Epidermal melanocyte (primary cell): ENCODE measurements around the gene TRIP13.
"Not testable (repeated sequence)": the region's sequence is repeated elsewhere in the genome, so short reads cannot be mapped to it uniquely, and the experiment has no call there.

ENCODE experiments used
- DNase-seq: peaks from one replicate; pipeline ENCODE4 v3.0.0; 2011; ENCODE audit warnings: low spot score; ENCODE audit not compliant: insufficient read length

TRIP13 gene

DNA sequence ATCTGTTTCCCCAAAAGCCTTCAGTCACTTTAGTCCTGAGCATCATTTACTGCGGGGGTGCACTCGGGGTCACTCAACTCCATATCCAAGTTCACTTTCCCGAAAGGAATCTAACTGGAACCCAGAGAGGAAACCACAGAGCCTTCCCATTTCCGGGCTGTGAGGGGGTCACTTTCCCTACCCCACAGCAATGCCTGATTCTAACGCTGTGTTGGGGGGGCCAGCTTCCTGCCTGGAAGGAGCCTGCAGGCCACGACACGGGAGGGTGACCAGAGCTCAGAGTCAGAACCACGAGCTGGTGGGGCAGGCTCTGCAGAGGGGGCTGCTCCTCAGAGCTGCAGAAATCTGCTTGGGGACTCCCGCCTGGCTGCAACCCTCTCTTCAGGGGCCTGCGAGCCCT lies 20.4 kb upstream of the TRIP13 start:
- no peak for DNase-seq

DNA sequence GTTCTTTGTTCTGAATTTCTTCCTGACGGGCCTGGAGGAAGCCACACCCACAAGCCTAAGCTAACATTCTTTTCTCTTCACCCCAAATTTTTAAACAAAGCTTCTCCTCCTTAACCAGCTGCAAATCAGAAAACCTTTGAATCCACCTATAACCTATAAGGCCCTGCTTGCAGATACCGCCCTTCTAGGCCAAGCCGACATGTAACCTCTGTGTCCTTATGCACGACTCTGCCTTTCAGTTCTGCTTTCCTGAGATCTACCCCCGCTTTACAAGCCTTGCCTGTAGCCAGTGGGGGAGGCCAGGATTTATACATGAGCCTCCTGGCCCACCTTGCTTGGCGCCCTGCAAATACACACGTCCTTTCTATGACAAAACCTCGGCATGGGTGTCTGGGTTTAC lies 19.4 kb upstream of the TRIP13 start:
- DNase-seq: no peak

DNA sequence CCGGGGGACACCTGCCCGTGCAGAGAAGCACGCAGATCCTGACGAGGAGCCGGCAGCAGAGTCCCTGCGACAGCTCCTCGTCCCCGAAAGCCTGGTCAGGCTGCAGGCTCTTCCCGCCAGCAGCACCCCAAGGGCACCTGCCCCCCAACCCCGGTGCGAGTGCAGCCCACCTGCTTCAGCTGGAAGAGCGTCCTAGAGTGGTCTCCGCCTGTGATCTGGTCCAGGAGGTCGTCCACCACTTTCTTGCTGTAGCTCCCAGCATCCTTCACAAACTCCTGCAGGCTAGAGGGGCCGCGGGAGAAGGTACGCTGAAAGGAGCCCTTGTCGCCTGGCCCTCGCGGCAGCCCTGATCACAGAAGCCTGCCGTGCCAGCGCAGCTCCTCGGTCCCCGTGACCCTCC lies 16.8 kb upstream of the TRIP13 start:
- DNase-seq: no peak

DNA sequence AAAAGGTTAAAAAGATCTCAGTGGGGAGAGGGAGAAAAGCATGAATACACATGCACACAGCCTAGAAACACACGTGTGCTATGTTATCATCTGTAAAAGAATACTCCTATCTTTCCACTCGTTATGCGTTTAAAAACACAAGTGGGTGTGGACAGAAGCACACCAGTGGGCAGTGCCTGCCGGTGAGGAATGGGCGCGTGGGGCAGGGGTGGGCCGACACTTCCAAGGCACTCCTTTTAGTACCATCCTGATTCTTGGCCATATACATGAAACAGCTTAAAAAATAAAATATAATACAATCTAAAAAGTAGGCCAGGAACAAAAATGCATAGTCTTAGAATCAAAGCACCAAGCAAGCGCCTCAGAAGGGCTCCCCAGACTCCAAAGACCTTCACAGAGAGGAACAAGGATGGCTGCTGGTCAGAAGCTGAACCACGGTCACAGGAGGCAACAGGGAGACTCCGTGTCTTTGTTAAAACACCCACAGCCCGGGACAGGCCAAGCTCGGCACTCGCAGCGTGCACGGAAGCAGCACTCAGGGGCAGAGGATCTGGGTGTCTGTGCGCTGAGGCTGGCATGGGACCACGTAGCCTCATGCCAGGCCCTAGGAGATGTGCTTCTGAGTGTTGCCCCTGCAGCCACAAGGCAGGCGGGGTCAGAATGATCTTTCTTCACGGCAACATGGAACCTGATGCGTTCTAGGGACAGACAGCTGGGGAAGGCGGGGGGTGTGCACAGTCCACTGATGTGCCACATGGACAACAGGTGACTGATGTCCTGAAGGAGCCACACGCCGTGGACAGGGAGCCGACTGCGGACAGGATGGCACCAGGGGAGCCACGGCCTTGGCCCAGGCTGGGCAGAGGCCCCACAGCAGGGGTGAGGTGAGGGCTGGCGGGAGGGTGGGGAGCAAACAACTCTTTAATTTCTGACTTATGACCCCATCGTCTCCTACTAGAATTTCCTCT lies 16.0 kb upstream of the TRIP13 start:
- DNase-seq: no peak

DNA sequence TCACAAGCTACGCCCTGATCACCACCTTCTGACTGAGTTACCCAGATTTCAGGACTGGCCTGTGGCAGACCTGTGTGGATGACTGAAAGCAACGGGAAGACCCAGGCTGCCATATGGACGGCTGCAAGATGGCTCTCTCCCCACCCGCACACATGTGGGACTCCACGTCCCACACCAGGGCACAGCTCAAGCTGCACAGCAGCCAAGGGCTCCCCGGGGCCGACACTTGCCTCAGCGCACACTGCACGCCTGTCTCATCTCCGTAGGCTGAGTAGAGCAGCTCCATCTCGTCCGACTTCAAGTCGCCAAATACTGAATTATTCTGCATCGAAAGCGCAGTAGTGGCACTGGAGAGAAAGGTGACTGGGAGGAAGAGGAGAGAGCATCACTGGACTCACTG lies 14.6 kb upstream of the TRIP13 start:
- DNase-seq: no peak

DNA sequence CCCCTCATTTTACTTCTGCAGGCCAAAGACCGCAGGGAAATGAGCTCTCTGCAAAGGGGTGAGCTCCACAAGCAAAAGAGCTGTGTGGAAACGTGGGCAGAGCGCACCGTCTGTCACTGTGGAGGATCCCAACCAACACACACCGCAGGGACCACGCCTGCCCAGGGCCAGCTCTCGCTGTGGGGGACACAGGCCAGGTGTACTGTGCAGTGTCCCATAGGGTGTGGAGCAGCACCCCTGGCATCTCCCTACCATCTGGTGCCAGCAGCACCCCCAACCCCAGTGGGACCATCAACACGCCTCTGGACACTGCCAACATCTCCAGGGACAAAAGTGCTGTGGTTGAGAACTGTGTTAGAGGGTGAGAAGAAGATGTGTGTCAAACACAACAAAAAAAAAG lies 14.0 kb upstream of the TRIP13 start:
- not testable (repeated sequence) for DNase-seq

DNA sequence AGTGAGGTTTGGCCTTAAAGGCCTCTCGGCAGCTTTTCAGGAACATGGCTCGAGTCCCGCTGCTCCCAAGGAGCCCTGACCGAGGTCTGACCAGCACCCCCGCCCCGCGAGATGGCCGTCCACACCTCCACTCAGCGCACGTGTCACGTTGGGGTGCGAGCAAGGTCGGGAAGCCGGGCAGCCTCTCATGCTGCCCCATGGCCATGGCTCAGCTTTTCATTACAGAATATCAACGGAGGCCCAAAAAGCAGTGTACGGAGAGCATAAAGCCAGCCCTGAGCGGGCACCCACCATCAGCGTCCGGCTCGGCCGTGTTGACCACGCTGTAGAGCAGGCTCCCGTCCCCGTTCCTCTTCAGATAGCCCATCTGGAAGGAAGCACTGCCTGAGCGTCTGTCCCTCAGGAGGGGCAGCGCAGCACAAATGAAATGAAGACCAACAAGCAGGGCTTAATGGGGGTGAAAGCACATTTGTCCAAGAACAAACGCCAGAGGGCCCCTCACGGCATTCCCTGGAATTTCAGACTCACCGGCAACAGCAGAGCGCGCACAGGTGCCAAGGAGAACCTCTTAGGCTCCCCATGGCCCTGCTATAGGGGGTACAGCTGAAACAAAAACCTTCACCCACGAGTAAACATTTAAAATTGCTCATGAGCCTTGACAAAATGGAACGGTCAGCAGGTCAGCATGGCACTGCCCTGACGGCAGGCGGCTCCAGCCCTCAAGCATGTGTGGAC lies 11.7 kb upstream of the TRIP13 start:
- no peak for DNase-seq

DNA sequence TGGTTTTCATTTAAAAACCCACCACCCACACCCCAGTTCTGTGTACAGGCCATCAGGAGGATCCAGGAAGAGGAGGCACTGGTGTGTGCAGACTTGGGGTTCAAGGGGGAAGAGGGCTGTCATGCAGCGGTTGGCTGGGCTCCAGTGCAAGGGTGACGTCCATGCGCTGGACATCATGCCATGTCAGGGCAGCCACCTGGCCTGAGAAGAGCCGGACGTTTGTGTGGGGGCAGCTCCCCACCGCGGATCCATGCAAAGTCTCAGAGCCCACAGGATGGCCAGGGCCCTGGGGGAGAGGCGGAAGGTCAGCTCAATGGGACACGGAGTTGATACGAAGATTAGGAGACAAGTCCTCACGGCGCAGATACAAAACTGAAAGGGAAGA lies 11.1 kb upstream of the TRIP13 start:
- no peak for DNase-seq

DNA sequence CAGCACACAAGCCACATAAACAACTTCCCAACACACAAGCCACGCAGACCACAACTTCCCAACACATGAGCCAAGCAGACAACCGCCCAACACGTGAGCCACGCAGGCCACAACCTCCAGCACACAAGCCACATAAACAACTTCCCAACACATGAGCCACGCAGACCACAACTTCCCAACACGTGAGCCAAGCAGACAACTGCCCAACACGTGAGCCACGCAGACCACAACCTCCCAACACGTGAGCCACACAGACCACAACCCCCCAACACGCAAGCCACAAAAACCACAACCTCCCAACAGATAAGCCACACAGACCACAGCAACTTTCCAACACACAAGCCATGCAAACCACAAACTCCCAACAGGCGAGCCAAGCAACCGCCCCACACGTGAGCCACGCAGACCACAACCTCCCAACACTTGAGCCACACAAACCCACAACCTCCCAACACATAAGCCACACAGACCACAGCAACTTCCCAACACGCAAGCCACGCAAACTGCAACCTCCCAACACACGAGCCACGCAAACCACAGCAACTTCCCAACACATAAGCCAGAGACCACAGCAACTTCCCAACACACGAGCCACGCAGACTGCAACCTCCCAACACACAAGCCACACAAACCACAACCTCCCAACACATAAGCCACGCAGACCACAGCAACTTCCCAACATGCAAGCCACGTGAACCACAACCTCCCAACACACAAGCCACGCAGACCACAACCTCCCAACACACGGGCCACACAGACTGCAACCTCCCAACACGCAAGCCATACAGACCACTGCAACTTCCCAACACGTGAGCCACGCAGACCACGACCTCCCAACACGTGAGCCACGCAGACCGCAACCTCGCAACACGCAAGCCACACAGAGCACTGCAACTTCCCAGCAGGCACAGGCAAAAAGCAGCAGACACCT lies 10.2 kb upstream of the TRIP13 start:
- no peak for DNase-seq

DNA sequence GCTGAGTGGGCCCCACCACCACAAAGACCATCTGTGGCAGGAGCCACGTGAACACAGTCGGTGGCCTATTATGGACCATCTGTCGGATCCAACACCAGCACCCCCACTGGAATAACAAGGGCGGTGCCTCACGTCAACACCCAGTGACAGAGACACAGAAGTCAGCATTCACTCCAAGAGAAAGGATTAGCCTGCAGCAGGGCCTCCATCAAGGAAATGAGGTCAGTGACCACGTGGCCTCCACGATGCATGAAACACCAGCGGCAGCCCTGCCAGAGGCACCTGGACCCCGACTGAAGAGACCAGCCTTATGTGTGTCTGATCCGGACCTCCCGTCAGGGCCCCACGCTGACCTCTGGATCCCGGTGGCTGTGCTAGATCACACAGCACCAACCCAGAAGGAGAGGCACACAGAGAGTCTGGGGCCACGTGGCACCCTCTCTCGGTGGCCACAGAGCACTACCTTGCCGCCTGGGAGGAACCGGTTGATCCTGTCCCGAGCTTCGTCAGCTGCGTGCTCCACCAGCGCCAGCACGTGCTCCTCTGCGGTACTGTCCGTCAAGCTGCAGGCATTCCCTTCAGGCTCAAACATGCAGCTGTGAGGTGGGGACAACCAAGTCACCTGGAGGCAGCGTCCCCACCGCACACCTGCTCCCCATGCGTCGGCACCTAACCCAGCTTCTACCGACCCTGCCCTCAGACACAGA lies 9.1 kb upstream of the TRIP13 start:
- no peak for DNase-seq

DNA sequence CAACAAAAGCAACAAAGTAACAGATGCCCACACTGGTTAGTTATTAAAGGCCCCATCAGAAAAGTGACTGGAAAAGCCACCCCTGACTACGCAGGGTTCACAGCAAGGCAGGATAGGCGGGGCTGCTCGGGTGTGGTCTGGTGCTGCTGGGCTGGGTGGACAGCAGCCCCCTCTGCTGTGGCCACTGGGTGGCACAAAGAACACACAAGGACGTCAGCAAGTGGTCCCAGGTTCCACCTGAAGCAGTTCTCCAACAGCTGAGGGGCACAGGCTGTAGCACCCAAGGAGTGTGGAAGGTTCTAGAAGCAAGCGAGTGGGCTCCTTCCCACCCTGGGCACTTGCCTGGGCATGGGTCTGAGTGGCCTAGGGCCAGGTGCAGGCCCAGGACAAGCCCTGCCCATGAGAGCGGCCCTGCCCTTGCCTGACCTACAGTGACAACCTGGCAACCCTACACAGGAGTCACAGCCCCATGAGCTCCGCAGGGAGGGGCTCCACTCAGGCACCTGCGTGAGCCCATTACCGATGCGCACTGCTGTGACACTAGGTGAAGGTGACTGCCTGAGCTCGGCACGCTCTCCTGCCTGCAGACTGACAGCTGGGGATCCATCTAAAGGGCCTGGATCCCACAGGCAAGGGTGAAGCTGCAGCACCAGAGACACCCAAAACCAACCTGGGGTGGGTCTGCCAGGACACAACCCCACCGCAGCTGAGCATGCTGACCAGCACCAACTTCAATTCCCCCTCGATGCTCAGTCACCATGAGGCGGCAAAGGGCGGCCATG lies 8.1 kb upstream of the TRIP13 start:
- no peak for DNase-seq

DNA sequence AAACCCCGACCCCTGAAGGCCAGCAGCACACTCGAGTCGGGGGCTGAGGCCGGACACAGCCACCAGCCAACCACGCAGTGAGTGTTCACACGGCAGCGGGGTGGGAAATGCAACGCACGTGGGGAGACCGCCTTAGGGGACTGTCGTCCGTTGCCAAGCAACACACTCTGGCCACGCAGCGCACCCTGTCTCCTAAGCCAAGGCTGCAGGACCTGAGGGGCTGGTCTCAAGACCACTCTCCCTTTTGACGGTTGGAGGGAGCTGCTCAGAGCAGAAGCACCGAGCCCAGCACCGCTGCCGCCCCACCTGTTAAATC lies 7.6 kb upstream of the TRIP13 start:
- DNase-seq: no peak

DNA sequence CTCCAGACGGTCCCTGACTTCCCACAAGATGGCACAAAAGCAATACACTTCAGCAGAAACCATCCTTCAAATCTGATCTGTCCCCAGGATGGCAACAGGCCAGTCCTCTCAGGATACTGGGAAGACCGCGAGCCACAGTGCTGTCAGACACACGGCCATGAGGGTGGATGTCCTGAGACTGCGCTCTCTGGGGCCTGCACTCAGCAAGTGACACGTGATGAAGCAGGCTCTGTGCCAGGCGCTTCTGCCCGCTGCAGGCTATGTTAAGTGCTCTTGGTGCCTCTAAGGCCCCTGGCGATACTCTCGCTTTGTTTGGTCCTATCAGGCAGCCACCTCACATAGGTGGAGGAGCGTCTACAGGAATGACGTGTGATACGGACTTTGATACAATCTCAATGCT lies 7.2 kb upstream of the TRIP13 start:
- DNase-seq: no peak

DNA sequence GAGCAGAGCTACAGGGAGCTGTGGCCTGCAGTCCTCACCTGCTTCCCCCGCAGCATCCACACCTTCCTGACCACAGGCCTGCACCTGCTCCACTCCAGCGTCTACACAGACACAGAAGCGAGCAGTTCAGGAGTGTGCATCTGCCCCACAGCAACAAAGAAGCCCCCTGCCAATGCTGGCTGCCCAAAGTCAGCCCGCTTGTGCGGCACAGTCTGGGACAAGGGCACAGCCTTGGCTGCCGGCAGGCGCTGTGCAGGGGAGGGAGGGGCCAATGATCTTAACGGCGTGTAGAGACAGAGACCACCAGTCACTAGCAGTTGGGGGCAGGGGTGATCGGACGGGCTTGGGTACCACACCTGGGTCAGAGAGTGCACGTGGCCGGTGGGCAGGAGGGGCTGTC lies 6.6 kb upstream of the TRIP13 start:
- no peak for DNase-seq

DNA sequence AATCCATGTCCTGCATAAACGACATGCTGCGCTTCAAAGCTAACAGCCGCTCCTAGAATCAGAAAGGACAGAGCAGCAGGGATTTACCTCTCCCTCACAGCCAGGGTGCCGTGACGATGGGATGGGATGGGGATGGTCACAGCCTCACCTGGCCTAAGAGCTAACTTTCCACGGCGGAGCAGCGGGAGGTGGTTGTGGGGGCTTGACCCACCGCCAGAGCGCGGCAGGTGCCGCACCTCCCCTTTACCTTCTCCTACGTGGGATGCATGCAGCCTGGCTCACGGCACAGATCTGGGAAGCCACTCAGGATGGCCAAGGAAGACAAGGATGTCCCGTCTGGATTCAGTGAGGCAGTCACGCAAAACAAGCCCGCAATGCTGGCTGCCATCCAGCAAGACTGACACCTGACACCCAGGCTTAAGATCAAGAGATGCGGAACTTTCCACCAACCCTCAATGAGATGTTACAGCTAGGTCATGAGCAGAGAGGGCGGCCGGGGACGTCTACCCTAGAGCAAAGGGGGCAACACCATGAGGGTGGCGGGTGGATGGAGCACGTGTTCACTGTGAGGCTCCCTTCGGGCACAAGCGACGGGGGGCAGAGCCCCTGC lies 5.9 kb upstream of the TRIP13 start:
- DNase-seq: no peak

DNA sequence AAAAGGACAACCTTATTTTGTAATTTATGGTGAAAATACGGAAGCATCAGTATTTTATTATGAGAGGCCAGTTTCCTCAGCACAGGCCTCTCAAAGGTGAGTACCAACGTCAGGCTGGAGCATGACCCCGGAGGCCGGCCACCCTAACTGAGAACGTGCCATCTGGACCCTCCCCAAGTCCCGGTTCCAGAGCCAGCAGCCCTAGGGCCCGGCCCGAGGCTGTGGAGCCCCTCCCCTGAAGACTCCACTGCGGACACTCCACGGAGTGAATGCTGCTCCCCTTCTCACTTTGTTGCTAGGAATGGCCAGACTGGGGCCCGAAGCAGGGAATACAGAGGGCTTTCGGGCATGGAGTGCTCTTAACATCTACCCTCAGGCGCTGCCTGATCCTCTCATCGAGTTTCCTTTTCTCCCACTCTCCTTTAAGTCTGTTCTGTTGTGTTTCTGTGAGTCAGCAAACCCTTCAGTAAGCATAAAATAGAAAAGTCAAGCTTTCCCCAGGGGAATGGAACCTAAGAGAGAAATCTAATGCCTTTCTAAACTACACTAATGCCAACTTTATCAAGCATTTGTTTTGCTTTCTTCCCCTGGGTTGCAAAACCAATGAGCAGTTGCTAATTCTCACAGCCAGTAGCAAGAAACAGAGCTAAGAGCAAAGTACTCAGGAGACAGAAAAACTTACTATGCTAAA lies 4.6 kb upstream of the TRIP13 start:
- DNase-seq: no peak

DNA sequence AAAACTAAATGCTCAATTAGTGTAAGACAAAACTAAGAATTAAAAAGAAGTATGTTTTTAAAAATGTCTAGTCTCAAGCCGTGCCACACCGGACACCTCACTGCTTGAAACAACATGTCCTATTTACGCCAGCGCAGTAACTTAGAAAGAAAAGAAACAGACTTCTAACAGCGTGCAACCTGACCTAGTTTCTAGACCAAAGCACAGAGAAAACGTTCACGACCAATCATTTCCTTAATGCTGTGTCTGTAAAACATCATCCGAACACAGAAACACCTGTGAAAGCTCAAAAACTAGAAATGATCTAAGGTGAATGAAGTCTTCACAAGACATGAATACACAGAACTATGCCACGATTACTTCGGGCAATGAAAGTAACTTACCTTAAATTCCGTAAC lies 4.0 kb upstream of the TRIP13 start:
- DNase-seq: no peak

DNA sequence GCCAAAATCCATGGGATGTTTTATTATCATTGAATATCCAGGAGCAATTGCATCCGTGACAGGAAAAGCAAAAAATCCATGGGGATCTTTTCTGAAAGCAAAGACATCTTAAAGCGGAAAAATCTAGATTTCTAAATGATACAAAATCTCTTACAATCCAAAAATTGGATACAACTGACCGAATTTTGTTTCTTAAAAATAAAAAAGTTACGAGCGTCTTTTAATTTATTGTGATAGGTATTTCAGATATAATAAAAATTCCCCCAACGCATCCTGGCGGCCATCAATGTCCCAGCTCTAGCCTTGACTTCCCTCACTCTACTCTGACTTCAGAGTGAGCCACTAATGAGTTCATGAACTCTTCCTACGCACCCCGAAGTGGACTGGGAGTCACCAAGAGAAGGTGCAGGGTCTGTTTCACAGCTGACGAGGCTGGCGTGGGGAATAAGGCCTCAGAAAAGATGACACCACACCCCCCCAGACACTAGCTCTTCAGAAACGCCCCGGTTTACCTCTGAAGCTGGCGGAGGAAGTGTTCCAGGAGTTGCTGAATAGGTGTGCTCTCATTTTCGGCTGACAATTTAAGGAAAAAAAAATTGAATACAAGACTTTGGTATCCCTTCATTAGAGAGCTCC lies 3.5 kb upstream of the TRIP13 start:
- DNase-seq: no peak
